ENCODE data around the gene DLX1.
A peak's percentile ranks its signal among the peaks of the same experiment; 100 is the strongest.
"Not testable (repeated sequence)": the region's sequence is repeated elsewhere in the genome, so short reads cannot be mapped to it uniquely, and the experiment has no call there.

DLX1 gene

GRCh38 chr2:172085460-172086159, at the start of gene DLX1:
TSS of gene DLX1 (plus strand) at chr2:172085507. CDS start at chr2:172085678, 171 bp downstream.
- H3K27ac ChIP-seq: peak within 1 kb of the TSS in 8 of 21 experiments; percentile 16 to 73 (median 58)

GRCh38 chr2:172038121-172038520, 47.2 kb upstream of the DLX1 start:
- H3K4me3 ChIP-seq: no peak overlapping the region
- H3K27ac ChIP-seq: peak overlapping the region in 2 of 21 experiments; percentile 32 to 37

More at GRCh38 chr2:172085460-172086159, at the start of gene DLX1:
- peak within 1 kb of the TSS; percentile 29 to 49 (median 44) for H3K4me3 ChIP-seq

GRCh38 chr2:172038604-172039003, 46.7 kb upstream of the DLX1 start:
- no peak overlapping the region for H3K27ac ChIP-seq
- no peak overlapping the region for H3K4me3 ChIP-seq

- H3K4me3 ChIP-seq: no peak overlapping the region
- peak overlapping the region in 3 of 21 experiments; percentile 6 to 40 (median 10) for H3K27ac ChIP-seq
These were observed 46.1 kb upstream of the DLX1 start for GRCh38 chr2:172039011-172039704.

GRCh38 chr2:172040311-172040710, 45.0 kb upstream of the DLX1 start:
- no peak overlapping the region for H3K27ac ChIP-seq
- no peak overlapping the region for H3K4me3 ChIP-seq

- no peak overlapping the region for H3K4me3 ChIP-seq
- H3K27ac ChIP-seq: no peak overlapping the region
These were observed 39.1 kb upstream of the DLX1 start for GRCh38 chr2:172046080-172046678.

GRCh38 chr2:172046866-172047565, 38.3 kb upstream of the DLX1 start:
- no peak overlapping the region for H3K27ac ChIP-seq
- no peak overlapping the region for H3K4me3 ChIP-seq

GRCh38 chr2:172047566-172048507, 37.5 kb upstream of the DLX1 start:
- no peak overlapping the region for H3K27ac ChIP-seq
- no peak overlapping the region for H3K4me3 ChIP-seq

- H3K4me3 ChIP-seq: no peak overlapping the region
These were observed 36.5 kb upstream of the DLX1 start for GRCh38 chr2:172048508-172049503.

GRCh38 chr2:172049567-172050120, 35.7 kb upstream of the DLX1 start:
- Histone ChIP-seq H3K4me3 (no peak overlapping the region), H3K27ac (no peak overlapping the region)

More at GRCh38 chr2:172048508-172049503, 36.5 kb upstream of the DLX1 start:
- H3K27ac ChIP-seq: no peak overlapping the region

GRCh38 chr2:172050479-172051125, 34.7 kb upstream of the DLX1 start:
- H3K4me3 ChIP-seq: no peak overlapping the region
- H3K27ac ChIP-seq: no peak overlapping the region

GRCh38 chr2:172052000-172052983, 33.0 kb upstream of the DLX1 start:
- no peak overlapping the region for H3K4me3 ChIP-seq
- H3K27ac ChIP-seq: no peak overlapping the region

GRCh38 chr2:172053486-172053885, 31.8 kb upstream of the DLX1 start:
- H3K4me3 ChIP-seq: no peak overlapping the region
- no peak overlapping the region for H3K27ac ChIP-seq

GRCh38 chr2:172056293-172056692, 29.0 kb upstream of the DLX1 start:
- no peak overlapping the region for H3K27ac ChIP-seq
- no peak overlapping the region for H3K4me3 ChIP-seq

GRCh38 chr2:172058660-172059059, 26.6 kb upstream of the DLX1 start:
- Histone ChIP-seq H3K27ac (no peak overlapping the region), H3K4me3 (no peak overlapping the region)

- not testable (repeated sequence) for H3K4me3 ChIP-seq, H3K27ac ChIP-seq
These were observed 25.2 kb upstream of the DLX1 start for GRCh38 chr2:172060118-172060517.
